ENCODE results near the gene IGF1R.

Gene IGF1R

GRCh38 chr15:98842192-98842972, 194.0 kb downstream of the IGF1R start:
- DNase-seq = no peak

DNA sequence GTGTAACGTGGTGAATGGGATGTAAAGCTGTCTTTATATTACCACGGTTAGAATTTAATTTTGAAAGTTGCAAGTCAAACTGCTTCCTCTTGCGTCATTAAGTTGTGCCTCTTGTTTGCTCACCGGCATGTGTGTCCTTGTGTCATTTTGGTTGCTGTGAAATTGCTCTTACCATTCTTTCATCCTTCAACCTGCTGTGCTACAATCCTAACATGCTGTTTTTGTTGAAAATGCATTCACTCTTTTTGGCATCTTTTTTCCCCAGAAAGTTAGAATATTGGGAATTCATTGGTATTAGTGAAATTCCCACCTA, 194.6 kb downstream of the IGF1R start:
- DNase-seq = no peak

GRCh38 chr15:98843844-98844243, 195.5 kb downstream of the IGF1R start:
- DNase-seq = no peak

DNA sequence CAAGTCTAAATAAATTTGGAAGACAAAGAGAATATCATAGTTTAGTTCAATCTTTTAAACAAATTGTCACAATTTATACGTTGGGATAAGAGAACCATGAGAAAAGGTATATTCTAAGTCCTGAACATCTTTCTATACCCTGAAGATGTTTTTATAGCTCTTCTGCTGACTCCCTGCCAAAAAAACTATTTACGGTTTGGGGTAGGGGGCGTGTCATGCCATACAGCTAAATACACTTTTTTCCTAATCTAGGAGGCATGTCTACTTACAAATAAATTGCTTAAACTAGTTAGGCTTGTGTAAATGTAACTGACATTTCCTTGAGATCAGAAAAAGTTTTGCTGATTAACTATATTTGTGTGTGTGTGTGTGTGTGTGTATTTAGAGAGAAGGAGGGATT, 195.9 kb downstream of the IGF1R start:
- DNase-seq = no peak

GRCh38 chr15:98845138-98845884, 197.0 kb downstream of the IGF1R start:
- no peak for DNase-seq

DNA sequence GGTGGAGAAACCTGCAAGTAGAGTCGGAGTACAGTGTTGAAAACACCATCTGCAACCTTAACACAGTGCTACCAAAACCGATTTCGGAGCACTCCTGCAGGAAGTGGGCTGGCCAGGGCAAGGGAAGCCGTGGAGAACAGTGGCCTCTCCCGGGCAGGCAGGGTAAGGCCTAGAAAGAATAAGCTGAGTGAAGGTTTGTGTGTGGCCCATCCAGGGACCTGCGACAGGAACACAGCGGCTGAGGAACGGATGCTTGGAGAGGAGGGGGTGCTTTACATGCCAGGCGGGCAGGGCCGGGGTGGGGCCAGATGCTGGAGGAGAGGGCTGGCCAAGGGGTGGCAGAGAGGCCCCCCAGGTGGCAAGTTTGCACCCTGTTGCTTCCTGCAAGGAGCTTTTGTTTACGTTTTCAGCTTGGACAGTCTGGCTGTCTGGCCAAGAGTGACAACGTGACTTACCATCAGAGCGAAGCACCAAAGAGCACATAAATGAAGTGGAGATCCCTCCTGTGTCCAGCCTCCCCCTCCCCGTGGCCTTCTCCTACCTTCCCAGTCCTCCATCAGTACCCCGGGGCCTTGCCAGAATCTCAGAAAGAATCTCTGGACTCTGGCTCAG, 202.7 kb downstream of the IGF1R start:
- DNase-seq = peak; percentile 32

DNA sequence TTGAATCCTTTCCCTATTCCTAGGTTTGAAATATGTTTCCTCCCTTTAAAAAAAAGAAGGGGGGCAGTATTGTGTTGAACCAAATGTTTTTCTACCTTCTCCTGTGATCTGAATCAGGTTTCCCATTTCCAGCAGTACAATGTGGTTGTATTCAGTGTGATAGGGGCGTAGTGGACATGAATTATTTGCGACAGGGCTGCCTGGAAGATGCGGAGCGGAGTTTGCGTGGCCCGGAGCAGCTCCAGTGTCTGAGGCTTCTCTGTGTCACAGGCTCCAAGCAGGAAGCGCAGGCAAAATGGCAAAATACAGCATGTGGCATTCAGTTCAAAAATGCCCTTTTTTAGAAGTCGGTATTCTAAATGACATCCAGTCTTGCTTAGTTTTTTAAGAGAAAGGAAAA, 204.8 kb downstream of the IGF1R start:
- peak; percentile 58 for DNase-seq

DNA sequence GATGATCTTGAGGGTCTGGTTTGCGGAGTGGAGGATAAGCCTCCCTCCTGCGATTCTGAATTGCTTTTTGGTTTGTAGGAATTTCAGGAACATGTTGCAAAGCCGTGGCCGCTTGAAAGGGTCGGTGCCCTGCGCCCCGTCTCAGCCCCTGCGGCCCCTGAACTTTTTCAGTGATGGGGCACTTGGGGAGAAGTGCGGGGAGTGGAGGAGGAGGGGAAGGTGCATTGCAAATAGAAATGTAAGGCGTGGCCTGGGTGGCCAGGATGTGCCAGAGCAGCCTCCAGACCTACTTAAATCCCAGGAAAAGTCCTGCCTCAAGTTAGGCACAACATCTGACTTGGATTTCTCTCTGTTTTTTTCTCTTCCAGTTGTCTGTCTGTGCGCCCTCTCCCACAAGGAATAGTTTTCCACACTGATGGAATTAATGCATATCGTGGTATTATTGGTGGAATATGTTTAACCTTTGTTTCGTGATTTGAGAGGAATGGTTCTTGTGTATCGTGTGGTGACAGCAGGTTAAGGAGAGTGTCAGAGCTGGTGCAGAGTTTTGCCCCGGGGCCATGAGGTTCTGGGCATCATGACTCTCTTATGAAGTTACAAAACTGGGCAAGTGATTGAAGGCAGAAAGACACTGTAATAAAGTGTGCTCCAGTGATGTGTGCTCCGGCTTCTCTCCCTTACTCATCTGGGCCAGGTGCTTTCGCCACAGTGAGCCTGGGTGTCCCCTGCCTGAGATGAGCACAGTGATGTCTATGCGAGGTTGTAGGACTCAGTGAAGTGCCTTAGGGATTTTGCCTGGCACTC, 205.5 kb downstream of the IGF1R start:
- no peak for DNase-seq

DNA sequence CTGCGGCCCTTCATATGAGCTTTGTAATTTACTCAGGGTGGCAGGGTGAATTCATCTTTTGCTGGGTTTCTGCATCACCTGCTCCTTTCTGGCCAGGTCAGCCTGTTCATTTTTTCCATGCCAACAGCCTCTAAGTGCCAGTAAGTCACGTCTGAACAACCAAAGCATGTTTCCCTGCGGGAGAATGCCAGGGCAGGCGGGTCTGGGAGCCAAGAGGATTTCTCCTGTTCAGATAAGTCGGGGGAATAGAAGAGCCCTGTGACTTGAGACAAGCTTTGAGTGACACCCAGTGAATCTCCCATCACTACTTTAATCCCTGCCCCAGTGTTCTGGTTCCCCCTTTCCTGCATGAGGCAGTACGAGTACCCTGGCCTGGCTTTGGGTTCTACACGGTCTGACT, 206.2 kb downstream of the IGF1R start:
- DNase-seq = no peak

DNA sequence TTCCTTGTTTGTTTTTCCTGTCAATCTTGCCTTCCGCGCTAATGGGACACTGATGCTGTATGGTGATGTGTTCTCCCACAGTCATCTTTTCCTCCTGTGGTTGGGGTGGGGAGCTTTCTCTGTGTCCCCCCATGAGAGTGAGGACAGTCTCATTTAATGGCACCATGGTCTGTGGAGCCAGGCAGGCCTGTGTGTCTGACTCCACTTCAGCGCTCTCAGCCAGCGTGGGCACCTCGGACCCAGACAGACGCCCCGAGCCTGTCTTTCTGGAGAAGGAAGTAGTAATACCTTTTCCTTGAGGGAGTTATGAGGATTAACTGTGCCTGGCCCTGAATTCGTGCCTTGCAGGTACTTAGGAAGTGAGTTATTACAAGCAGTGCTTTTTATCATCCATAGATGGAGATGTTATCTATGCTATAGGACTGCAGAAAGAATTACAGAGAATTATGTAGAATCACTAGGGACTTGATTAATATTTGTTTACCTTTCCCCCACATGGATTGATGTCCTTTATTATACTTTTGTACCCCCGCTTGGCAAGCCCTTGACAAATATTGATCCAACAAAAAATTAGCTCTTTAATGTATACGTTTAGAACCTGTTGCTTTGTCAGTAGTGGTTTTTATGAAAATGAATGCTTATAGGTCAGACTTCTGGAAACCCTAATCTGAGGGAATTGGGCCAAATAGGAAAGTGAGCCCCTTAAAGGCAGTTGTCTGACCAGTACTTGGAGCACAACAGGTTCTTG, 206.9 kb downstream of the IGF1R start:
- no peak for DNase-seq

- no peak for DNase-seq
Observed at GRCh38 chr15:98855815-98856531, 207.6 kb downstream of the IGF1R start.

DNA sequence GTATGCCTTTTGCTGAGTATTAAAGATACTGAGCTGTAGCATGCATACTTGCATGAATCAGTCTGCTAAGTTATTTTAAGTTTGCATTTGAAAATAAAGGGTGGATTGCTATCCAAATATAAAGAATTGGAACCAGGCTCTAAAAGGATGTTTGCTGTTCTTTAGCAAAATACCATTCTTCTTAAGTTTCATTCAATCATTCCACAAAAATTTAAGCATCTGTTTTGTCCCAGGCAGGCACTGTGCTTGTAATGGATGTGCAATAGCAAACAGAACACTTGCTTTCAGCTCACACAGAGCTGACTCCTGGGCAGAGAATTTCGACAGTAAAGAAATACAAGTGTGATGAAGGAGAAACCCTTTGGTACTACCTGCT, 208.2 kb downstream of the IGF1R start:
- no peak for DNase-seq

DNA sequence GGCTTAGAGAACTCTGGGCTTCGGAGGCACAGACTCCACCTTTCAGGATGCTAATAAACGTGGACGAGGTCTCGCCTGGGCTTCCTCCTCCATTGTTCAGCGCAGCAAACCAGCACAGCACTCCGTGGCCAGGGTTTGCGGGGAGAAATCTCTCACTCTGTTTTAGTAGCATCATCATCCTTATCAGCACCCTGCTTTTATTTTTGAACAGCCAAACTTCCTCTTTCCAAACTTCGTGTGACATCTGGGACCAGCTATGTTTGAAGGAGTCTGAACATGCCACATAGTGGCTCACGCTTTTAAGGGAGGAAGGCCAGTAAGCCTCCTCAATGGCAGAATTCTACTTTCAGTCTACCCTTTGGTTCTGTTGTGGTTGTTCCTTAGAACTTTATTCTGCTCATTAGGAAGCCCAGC, 210.3 kb downstream of the IGF1R start:
- DNase-seq = peak; percentile 75

GRCh38 chr15:98859149-98859548, 210.8 kb downstream of the IGF1R start:
- DNase-seq = no peak

DNA sequence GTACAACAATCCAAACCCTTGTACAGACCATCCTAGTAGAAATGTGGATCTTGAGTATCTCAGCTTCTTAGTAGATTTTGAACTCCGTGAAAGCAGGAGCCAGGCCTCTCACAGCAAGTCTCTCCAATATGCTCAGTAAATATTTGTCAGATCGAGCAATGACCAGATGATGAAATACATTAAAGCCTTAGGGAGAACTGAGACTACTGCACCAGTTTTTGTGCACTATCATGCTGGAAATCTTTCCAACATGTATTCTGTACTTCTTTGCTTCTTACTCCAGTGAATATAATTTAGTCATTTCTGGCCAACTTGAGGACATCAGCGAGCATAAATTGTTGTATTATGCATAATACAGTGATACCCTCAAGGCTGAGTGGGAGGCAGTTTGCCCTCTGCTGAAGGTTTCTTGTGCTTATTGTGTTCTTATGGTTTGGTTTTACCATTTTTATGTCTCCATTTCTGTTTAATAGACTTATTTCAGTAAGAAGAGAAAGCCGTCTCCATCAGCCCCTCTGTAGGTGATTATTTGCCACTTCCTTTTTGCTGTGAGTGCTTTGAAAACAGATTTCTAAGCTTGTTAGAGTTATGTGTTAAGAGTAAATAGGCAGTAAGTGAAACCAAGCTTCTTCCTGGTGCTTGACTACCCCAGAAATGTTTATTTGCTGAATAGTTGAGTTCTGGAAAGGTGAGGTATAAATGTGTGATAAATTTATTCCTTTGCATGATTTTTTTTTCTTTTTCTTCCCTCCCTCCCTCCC, 212.1 kb downstream of the IGF1R start:
- no peak for DNase-seq

DNA sequence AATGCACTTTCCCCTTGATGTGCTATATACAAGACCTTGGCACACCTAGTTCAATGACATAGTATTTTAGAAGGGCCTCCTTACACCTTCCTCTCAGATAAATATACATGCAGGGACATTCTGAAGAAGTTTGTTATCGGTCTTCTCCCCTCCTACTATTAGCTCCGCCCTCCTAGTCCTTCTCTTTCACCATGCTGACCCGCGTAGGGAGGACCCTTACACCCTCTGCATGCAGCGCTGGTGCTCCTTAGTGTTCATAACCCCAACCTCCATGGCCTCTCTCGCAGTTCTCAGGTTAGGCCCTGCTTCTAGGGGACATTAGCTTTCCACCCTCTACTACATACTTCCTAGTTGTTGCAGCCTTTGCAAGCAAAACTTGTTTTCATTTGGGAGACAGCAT, 212.8 kb downstream of the IGF1R start:
- no peak for DNase-seq

- no peak for DNase-seq
Observed at GRCh38 chr15:98863983-98864382, 215.6 kb downstream of the IGF1R start.

DNA sequence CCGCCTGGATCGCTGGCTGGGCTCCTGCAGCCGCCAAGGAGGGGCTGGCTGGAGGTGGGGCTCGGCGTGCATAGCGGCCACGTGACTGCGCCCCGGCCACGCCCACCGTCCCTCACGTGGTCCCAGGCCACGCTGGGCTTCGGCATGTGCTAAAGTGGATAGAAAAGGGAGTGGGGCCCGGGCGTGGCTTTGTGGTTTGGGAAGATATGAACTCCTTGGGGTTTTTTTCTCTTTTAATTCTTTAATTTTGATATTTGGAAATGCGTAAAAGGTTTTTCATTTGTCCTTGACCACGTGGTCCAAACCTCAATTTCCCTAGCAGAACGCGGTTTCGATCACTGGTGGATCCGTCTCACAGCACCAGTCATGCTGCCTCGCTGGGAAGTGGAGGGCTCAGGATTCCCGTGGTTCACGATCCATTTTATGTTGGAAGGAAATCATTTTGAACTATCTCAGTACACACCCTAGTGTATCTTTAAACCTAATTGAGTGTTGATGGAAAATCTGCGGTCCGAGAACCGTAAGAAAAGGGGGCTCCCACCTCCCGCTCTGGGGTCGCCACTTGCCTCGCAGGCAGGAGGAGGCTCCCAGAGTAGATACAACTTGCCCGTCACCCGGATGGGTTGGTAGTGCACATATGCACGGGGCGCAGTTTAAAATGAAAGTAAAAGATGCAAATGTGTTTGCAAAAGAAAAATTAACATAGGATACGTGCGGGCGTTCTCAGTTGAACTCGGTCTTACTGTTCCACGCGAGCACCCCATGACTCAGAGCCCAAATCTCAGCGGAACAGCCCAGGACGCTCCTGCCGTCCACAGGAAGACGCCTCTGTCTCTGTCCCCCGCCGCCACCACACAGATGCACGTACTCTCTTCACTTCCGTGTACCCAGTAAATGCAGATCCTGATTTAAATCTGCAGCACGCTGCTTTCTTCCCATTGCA, 217.3 kb downstream of the IGF1R start:
- peak; percentile 38 for DNase-seq

- no peak for DNase-seq
Observed at GRCh38 chr15:98866511-98866910, 218.2 kb downstream of the IGF1R start.

DNA sequence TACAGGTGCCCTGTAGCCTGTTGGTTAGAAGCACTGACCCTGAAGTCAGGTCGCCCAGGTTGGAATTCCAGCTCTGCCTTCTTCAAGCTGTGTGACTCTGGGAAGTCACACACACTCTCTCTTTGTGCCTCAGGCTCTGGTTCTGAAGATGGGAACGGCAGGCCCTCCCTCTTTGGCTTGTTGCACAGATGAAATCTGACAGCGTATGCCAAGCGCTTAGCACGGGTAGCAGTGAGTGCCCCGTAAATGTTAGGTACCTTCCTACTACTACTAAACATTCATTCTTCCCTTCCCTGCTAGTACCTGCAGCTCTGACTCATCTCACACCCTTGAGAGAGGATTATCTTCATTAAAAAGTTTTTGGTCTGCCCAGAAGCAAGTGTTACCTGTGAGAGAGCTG, 220.2 kb downstream of the IGF1R start:
- no peak for DNase-seq
